Measurements from ENCODE around the gene SOHLH1. TPM values are rescaled to one million over a fixed set of nuclear protein-coding genes. Genes with fewer than 3 reads are reported as not detected.
A peak's percentile ranks its signal among the peaks of the same experiment; 100 is the strongest.
"Not testable (repeated sequence)": the region's sequence is repeated elsewhere in the genome, so short reads cannot be mapped to it uniquely, and the experiment has no call there.

SOHLH1 gene
- polyA plus RNA-seq, 1 donor, result not detected

- DNase-seq (ENCODE audit: low read depth), result no peak
Measured at GRCh38 chr9:135678236-135679017, 20.9 kb downstream of the SOHLH1 start.

- no peak for DNase-seq (ENCODE audit: low read depth)
Measured at GRCh38 chr9:135677641-135678168, 21.6 kb downstream of the SOHLH1 start.

DNA sequence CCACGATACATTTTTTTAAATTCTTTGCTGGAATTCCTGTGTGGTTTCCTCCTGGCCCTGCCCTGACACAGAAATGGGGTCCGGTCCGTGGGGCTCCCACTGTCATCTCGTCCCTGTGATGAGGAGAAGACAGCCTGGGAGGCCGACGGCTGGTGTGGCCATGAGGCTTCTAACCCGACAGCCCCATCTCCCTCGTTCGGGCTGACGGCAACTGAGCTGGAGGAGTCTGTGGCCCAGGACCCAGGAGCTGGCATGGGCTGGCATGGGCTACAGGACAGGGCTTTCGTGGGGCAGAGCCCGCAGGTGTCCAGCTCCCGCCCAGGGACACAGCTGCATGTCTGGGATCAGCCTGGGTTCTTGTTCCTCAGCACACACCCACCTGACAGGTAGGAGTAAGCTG, 22.4 kb downstream of the SOHLH1 start:
- DNase-seq (ENCODE audit: low read depth), result no peak

DNA sequence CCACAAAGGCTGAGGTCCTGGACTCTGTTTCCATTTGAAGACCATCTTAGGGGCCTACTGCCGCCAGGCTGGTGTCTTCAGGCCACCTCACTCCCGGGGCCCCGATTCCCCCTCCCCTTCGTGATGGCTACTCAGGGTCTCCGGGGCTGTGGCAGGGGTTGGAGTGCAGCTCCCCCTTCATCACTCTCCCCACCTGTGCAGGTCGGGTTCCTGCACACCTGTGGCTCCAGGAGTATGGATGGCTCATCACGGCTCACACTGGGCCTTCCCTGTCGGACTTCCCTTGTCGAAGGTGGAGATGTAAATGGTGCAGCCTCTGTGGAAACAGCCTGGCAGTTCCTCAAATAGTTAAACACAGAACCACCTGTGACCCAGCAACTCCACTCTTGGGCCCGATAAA, 24.3 kb downstream of the SOHLH1 start:
- DNase-seq (ENCODE audit: low read depth), result no peak

DNA sequence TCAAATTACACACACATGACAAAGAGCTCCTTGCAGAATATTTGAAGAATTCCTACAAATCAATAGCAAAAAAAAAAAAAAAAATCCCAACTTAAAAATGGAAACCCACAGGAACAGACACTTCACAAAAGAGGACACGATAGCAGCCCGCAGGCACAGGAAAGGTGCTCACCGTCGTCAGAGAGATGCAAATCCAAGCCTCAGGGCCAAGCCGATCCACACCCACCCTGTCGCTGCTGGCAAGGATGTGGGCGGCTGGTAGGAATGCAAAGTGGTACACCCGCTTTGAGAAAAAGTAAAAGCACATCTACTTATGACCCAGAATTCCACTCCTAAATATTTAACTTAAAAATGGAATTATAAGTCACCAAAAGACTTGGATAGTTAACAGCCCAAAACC, 25.3 kb downstream of the SOHLH1 start:
- DNase-seq (ENCODE audit: low read depth), result no peak

DNA sequence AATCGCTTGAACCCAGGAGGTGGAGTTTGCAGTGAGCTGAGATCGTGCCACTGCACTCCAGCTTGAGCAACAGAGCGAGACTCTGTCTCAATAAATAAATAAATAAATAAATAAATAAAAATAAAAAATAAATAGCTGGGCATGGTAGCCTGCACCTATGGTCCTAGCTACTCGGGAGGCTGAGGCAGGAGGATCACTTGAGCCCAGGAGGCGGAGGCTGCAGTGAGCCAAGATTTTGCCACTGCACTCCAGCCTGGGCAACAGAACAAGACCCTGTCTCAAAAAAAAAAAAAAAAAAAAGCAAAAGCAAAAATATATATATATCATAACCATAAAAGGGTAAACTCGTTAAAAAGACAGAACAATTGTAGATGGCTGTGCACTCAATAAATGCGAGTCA, 26.5 kb downstream of the SOHLH1 start:
- not testable (repeated sequence) for DNase-seq (ENCODE audit: low read depth)

DNA sequence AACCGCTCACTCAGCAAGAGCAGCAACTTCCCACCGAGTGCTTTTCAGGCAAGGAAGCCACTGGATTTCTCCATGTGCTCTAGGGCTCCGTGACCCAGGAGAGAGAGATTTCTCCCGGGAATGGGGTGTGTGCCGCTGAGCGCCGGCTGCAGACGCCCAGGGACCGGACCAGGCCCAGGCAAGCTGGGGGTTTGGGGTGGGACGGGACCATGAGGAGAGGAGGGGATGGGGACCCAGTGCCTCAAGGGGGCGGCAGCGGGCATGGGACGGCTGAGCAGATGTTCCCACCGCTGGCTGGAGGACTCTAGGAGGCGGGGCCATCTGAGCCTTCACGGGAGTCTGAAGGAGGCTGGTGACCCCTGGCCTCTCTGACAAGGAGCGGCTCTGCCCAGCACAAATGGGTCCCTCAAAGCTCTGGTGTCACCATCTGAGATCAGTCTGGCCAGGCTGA, 27.7 kb downstream of the SOHLH1 start:
- DNase-seq (ENCODE audit: low read depth), result no peak

DNA sequence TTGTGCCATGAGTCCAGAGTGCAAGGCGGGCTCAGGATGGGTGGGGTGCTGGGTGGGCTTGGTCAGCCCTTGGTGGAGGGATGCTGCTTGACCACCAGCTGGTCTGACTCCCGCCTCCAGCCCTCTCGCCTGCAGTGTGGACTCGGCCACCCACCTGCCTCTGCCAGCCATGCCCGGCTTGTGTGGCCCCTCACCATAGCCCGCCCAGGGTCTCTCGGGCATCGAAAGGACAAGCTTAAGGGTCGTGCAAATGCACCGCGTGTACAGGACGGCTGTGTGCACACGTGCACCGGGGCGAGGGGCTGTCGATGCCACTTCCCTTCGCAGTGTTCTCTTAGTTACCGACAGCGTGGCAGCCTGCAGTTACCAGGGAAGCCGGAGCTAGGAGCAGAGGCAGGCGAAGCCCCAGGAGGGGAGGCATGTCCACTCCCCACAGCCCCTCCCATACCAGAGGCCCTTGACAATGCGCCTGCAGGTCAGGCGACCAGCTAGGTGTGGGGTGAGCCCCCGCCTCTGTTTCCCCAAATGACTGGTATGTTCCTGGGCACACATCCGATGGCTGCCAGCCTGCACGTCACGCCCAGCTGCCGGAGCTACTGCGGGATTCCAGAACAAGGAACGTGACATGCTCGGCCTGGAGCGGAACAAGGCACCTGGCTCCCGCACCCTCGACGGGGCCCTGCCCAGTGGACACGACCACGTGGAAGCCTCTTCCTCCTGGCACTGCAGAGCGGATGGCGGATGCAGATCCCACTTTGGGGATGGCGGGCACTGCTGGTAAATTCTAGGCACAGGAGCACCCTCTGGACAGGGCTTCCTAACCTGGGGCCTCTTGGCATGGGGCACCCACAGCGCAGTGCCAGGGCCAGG, 28.3 kb downstream of the SOHLH1 start:
- DNase-seq (ENCODE audit: low read depth), result no peak

DNA sequence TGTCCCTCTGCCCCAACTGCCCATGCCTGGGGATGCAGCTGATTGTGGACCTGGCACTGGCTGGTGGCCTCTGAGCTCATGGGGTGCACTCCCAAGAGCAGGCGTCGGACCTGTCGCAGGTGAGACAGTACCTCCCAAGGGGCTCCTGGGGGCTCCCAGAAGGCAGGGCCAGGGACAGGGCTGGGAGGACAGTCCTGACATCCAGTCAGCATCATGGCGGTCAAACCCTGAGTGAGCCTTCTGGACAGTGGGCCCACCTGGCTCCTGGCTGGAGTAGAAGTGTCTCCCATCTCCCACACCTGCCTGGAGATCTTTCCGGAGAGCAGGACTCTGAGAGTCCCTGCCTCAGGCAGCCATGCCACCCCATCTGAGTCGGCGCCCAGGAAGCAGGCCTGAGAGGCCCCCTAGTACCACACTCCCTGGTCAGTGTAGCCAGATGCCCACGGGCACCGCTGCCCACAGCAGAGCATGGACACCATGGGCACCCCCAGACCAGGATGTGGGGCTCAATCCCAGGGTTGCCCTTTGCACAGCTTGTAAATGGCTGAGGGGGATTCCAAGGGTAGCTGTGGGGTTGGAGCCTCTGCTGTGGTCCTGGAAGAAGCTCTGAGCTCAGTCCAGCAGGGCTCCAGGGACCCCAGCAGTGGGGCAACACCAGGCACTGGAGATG, 29.5 kb downstream of the SOHLH1 start:
- DNase-seq (ENCODE audit: low read depth), result no peak

DNA sequence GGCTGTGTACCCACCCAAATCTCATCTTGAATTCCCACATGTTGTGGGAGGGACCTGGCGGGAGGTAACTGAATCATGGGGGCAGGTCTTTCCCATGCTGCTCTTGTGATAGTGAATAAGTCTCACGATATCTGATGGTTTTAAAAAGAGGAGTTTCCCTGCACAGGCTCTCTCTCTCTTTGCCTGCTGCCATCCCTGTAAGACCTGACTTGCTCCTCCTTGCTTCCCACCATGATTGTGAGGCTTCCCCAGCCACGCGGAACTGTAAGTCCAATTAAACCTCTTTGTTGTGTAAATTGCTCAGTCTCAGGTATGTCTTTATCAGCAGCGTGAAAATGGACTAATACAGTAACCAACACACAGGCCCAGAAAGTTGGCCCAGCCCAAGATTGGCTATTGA, 30.3 kb downstream of the SOHLH1 start:
- DNase-seq (ENCODE audit: low read depth), result not testable (repeated sequence)

DNA sequence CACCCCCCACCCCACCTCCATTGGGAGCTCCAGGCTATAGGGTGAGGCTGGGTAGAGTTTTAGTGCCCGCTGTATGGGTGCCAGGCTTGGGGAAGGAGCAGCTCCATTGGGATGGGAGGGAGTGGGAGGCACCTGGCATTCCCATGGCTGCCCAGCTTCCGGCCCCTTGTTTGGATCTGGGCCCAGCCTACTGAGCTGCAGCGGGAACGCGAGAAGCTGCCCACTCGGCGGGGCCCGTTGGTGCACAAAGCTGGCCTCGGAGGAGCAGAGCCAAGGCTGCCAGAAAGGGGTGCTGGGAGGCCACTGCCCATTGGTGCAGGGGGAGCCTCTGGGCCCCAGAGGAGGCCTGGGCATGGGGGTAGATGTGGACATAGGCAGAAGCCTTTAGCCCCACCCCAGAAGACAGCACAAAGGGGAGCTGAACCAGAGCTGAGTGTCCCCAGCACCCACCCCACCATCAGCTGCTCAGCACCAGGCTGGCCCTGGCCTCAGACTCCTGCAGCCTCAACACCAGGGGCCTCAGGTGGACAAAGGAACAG, 31.7 kb downstream of the SOHLH1 start:
- no peak for DNase-seq (ENCODE audit: low read depth)

GRCh38 chr9:135666534-135667462, 32.5 kb downstream of the SOHLH1 start:
- no peak for DNase-seq (ENCODE audit: low read depth)

DNA sequence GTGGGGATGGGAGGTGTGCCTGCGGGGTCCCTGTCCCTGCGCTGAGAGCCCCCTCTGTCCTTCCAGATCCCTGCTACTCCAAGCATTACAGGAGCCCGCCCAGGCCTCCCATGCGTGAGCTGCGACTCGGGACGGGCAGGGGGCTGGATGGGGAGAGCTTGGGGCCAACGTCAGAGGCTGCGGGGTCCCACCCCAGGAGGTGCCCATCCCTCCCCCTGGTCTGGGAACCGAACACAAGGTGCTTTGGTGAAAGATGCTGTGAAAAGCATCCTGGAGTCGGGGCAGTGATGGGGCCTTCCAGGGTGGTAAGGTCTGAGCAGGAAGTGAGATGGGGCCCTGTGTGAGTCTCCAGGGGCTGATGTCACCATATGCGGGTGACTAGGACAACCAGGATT, 33.5 kb downstream of the SOHLH1 start:
- no peak for DNase-seq (ENCODE audit: low read depth)

DNA sequence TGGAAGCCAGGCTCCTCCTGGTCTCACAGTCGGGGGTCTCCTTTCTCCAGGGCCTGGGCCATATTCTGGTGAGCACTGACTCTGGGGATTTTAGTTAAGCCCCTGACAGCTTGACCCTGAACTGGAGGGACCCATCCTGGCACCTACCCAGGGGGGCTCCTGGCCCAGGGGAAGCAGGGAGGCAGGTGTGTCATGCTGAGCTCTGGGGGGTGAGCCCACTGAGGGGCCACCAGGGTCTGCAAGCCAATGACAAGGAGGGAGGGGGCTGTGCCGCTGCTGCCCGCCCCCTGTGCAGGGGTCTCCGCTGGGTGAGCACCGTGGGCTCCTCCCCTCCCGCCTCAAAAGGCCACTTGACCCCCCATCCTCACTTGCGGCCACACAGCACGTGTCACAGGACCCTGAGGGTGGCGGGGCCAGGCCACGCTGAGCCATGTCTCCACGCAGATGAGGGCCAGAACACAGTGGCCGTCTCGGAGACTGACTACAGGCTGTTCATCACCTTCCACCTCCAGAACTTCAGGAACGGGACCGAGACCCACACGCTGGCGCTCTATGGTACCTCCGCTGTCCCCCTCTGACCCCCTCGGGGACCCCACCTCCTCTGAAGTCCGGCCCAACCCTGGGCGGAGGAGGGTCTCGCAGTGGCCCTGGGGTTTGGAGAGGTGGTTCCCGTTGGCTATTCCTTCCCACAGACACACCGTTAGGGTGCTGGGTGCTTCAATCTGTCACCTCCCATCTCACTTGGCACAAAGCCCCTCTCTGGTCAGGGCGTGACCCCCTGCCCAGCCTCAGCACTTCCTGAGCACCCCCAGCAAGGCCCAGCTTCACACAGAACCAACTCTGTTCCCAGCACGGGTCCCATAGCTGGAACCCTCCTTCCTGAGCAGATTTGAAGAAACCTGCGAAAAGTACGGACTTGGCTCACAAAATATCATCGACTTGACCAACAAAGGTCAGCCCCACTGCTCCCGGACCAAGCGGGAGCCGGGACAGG, 34.2 kb downstream of the SOHLH1 start:
- DNase-seq (ENCODE audit: low read depth), result no peak

DNA sequence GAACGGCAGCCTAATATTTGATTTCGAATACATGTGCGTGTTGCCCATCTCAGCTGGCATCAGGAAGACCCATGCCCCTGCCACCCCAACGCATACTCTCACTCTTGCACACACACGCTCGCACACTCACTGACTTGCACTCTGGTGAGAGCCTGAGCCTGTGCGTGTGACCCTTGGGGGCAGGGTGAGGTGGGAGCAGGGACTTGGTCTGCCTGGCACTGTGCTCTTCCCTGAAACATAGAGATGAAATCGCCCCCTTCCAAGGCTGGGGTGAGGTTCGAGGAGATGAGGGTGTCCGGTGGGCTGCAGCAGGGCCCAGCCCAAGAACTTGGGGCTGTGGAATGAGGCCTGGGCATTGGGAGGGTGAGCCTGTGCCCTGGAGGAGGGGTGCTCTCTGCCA, 35.0 kb downstream of the SOHLH1 start:
- DNase-seq (ENCODE audit: low read depth), result no peak

GRCh38 chr9:135663857-135664256, 35.4 kb downstream of the SOHLH1 start:
- no peak for DNase-seq (ENCODE audit: low read depth)

GRCh38 chr9:135663451-135663770, 35.9 kb downstream of the SOHLH1 start:
- DNase-seq (ENCODE audit: low read depth), result no peak

DNA sequence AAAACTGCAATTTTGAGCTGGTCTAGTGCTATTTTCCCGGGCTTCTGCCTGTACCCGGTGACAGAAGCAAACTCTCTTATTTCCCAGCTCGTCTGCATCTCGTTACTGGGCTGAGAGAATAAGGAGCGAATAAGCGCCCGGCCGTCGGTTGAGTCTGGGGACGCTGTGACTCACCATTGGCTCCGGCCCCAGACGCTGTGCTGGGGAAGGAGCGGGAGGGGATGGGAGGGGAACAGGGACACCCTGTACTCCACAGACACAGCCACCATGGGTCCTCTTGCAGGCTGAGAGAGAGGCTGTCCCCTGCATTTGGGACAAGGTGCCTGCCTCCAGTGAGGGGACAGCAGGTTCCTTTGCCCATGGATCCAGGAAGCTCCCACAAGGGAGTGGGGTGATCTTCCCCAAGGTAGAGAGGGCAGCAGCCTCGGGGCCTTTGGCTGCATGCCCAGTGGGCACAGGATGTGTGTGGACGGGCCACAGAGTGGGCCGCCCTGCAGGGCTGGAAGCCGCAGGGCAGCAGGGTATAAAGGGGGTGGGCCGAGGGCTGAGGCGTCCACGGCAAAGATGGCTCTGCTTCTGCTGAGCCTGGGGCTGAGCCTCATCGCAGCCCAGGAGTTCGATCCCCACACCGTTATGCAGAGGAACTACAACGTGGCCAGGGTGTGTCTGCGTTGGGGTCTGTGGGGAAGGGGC, 36.4 kb downstream of the SOHLH1 start, which contains the start of gene LCN9:
Gene LCN9, plus strand, starts transcription at position 552 of the 693 bp plus-strand sequence. Its CDS starts 13 bp downstream, at position 565.
- peak; percentile 39 for DNase-seq (ENCODE audit: low read depth)
